Neural cell (in vitro differentiated cells): ENCODE results near the gene SAMD8. TPM values are rescaled to one million over a fixed set of nuclear protein-coding genes. Genes with fewer than 3 reads are reported as not detected.

Experiments used
- H2AFZ ChIP-seq: fragments of 200-600, 300-800 bp; sonication (generic), shearing (Covaris generic); 2 replicates; pipeline ENCODE4 v1.6.0; 2014; ENCODE audit warnings: low read depth, mild to moderate bottlenecking, antibody characterized with exemption, low read length, moderate library complexity
- H3F3A ChIP-seq: fragments of 200-600 bp; shearing (Covaris generic); 2 replicates; pipeline ENCODE4 v1.6.1; 2016; ENCODE audit warnings: mild to moderate bottlenecking, moderate library complexity, mixed read lengths, antibody characterized with exemption, low read length; ENCODE audit not compliant: insufficient read depth, poor library complexity, severe bottlenecking
- H3K27ac ChIP-seq: fragments of 200-600, 300-800 bp; sonication (generic), shearing (Covaris generic); 2 replicates; pipeline ENCODE4 v1.5.1; 2014; ENCODE audit warnings: mild to moderate bottlenecking, low read length, moderate library complexity
- H3K27me3 ChIP-seq: fragments of 300-800, 200-600 bp; sonication (generic), shearing (Covaris generic); 2 replicates; pipeline ENCODE4 v1.6.0; 2014; ENCODE audit warnings: mild to moderate bottlenecking, low read depth, low read length, moderate library complexity; ENCODE audit not compliant: insufficient read depth
- H3K36me3 ChIP-seq: fragments of 300-800, 200-600 bp; sonication (generic), shearing (Covaris generic); 2 replicates; pipeline ENCODE4 v1.5.1; 2014; ENCODE audit warnings: mild to moderate bottlenecking, antibody characterized with exemption, low read length, moderate library complexity; ENCODE audit not compliant: insufficient read depth
- H3K4me2 ChIP-seq: fragments of 300-800, 200-600 bp; sonication (generic), shearing (Covaris generic); 2 replicates; pipeline ENCODE4 v1.6.0; 2014; ENCODE audit warnings: mild to moderate bottlenecking, low read length
- H3K4me3 ChIP-seq: fragments of 300-800, 200-600 bp; sonication (generic), shearing (Covaris generic); 2 replicates; pipeline ENCODE4 v1.5.1; 2014; ENCODE audit warnings: mild to moderate bottlenecking, low read length, moderate library complexity
- H3K79me2 ChIP-seq: fragments of 200-600 bp; shearing (Covaris generic); replicated peaks from 2 replicates; pipeline ENCODE4 v1.6.0; 2014; ENCODE audit warnings: mild to moderate bottlenecking, low read length, moderate library complexity; ENCODE audit not compliant: insufficient read depth
- H3K9ac ChIP-seq: fragments of 300-800, 200-600 bp; sonication (generic), shearing (Covaris generic); 2 replicates; pipeline ENCODE4 v1.6.1; 2016; ENCODE audit warnings: mild to moderate bottlenecking, low read length, mixed read lengths
- H3K9me2 ChIP-seq: fragments of 200-600 bp; shearing (Covaris generic); 2 replicates; pipeline ENCODE4 v1.6.1; 2016; ENCODE audit warnings: mild to moderate bottlenecking, low read length, mixed read lengths; ENCODE audit not compliant: insufficient read depth
- H3K9me3 ChIP-seq: fragments of 200-600, 300-800 bp; sonication (generic), shearing (Covaris generic); 2 replicates; pipeline ENCODE4 v1.6.1; 2016; ENCODE audit warnings: mild to moderate bottlenecking, mixed run types, low read length, moderate library complexity, mixed read lengths
- H4K20me1 ChIP-seq: fragments of 200-600 bp; shearing (Covaris generic); 2 replicates; pipeline ENCODE4 v1.6.1; 2016; ENCODE audit warnings: mild to moderate bottlenecking, mixed run types; ENCODE audit not compliant: insufficient read depth
- CTCF ChIP-seq: fragments of 450-650 bp; IDR thresholded peaks from 2 replicates; pipeline ENCODE4 v1.5.1; 2014; ENCODE audit warnings: antibody characterized with exemption, mild to moderate bottlenecking, moderate library complexity; ENCODE audit not compliant: poor library complexity, severe bottlenecking
- MXI1 ChIP-seq: fragments of 450-650 bp; conservative IDR thresholded peaks from 2 replicates; pipeline ENCODE4 v1.6.1; 2014; ENCODE audit warnings: antibody characterized with exemption, mild to moderate bottlenecking; ENCODE audit not compliant: poor library complexity, severe bottlenecking
- POLR2AphosphoS5 ChIP-seq: IDR thresholded peaks from 2 replicates; pipeline ENCODE4 v1.6.1; 2012
- RAD21 ChIP-seq: fragments of 450-650 bp; conservative IDR thresholded peaks from 2 replicates; pipeline ENCODE4 v1.6.1; 2014; ENCODE audit warnings: antibody characterized with exemption, mild to moderate bottlenecking, moderate library complexity
- REST ChIP-seq: IDR thresholded peaks from 2 replicates; pipeline ENCODE4 v1.6.1; 2012; ENCODE audit warnings: borderline replicate concordance
- SMC3 ChIP-seq: fragments of 450-650 bp; conservative IDR thresholded peaks from 2 replicates; pipeline ENCODE4 v1.6.1; 2014; ENCODE audit warnings: antibody characterized with exemption, mild to moderate bottlenecking, moderate library complexity; ENCODE audit not compliant: poor library complexity
- TAF1 ChIP-seq: IDR thresholded peaks from 2 replicates; pipeline ENCODE4 v1.6.1; 2012; ENCODE audit warnings: low read depth
- polyA plus RNA-seq: library from polyadenylated mRNA; depleted of rRNA; stranded (reverse); fragments of >200 nt; gene quantifications from 2 replicates; pipeline ENCODE4 v1.2.3, GENCODE V29; 2014

The SAMD8 gene
- polyA plus RNA-seq, 1 donor from 2014 or later: 32.9 TPM

DNA sequence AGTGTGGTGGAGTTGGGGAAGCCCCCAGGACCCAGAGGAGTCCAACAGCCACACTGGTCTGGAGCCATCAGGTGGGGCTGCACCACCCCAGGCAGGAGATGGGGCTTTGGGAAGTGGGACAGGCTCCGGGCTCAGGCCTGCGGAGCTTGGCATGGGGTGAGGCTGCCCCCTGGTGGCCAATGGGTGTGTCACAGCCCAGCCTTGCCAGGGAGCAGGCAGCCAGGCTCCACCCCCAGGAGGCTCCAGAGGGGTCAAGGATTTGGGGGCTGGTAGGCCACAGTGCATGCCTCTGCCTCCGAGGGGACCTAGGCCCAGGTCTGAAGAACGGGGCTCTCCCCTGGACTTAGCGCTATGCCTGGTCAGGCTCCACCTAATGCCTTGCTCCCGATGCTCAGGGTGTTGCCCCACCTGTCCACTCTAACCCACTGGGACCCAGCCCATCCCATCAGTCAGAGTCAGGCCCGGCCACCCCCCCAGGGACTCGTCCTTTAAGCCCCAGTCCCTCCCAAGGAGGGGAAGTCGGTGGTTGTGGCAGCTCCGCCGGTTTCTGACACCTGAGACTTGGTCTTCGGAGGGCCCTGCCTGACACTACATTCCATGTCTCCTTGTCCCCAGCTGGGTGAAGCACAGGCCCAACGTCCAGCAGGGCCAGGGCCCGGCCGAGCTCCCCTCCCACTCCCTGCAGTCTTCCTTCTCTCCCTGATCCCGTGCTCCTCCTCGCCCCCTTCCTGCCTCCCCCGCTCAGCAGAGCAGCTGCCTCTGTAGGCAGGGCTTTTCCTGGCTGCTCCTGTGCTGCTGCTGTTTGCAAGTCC is 11.3 kb upstream of the SAMD8 start:
- H3K4me2 ChIP-seq: no peak overlapping the region
- H3K36me3 ChIP-seq: no peaks in the 10 kb centered on the region
- H3K79me2 ChIP-seq: no peaks in the 10 kb centered on the region
- no peak overlapping the region for H3K4me3 ChIP-seq
- no peak overlapping the region for H3K27ac ChIP-seq
- H3F3A ChIP-seq: no peaks in the 10 kb centered on the region
- no peak overlapping the region for H2AFZ ChIP-seq
- TF ChIP-seq RAD21: peak; percentile 98
- no peak for TF ChIP-seq MXI1
- no peak for TF ChIP-seq REST
- peak; percentile 97 for TF ChIP-seq CTCF
- TF ChIP-seq SMC3: peak; percentile 99
- no peaks in the 10 kb centered on the region for H3K9me3 ChIP-seq
- H3K9me2 ChIP-seq: no peaks in the 10 kb centered on the region
- no peaks in the 10 kb centered on the region for H4K20me1 ChIP-seq
- no peaks in the 10 kb centered on the region for H3K27me3 ChIP-seq
- no peak overlapping the region for H3K9ac ChIP-seq

- Histone ChIP-seq H4K20me1 (no peaks in the 10 kb centered on the region), H3K9ac (no peak overlapping the region), H3F3A (no peaks in the 10 kb centered on the region), H3K27me3 (no peaks in the 10 kb centered on the region), H3K79me2 (no peaks in the 10 kb centered on the region), H3K4me2 (no peak overlapping the region), H3K9me2 (no peaks in the 10 kb centered on the region), H3K27ac (no peak overlapping the region), H3K36me3 (no peaks in the 10 kb centered on the region), H3K4me3 (no peak overlapping the region), H3K9me3 (no peaks in the 10 kb centered on the region), H2AFZ (no peak overlapping the region)
- TF ChIP-seq TAF1: no peak
- TF ChIP-seq SMC3: no peak
- no peak for TF ChIP-seq MXI1
- TF ChIP-seq POLR2AphosphoS5: no peak
- no peak for TF ChIP-seq RAD21
- no peak for TF ChIP-seq REST
Measured at GRCh38 chr10:75100764-75101291, 10.6 kb upstream of the SAMD8 start.
